Pancreas (tissue), 10 donors: Measurements from ENCODE around the gene SLIT1. TPM values are rescaled to one million over a fixed set of nuclear protein-coding genes. Genes with fewer than 3 reads are reported as not detected.

Experiments used
- ATAC-seq, 4 donors: fragments of 200-7000 bp; cut with Tn5 transposase; one replicate each; pipeline versions ENCODE4 v1.8.0 to v1.9.1; 2020; ENCODE audit warnings: mild to moderate bottlenecking in 4 of 4, moderate library complexity in 4 of 4
- DNase-seq, 6 donors: peaks; one replicate each; pipeline ENCODE4 v3.0.0-alpha.2; 2020
- FAIRE-seq: peaks from 2 replicates; lab custom pipeline; 2012; peaks lifted over from hg19 to GRCh38; lab: Jason Lieb, UNC
- H3K27ac ChIP-seq, 4 donors: fragments of 200-600 bp; sonication (generic); 1 replicate in 3 of 4; 2 replicates in 1 of 4; pipeline versions ENCODE4 v1.5.0 to v1.8.0; 2020
- H3K27me3 ChIP-seq, 4 donors: fragments of 200-600 bp; one replicate each; pipeline ENCODE4 v1.8.0; 2021
- H3K36me3 ChIP-seq, 3 donors: fragments of 200-600 bp; sonication (generic) in 1 of 3; one replicate each; pipeline versions ENCODE4 v1.5.0 to v1.8.0; 2020 to 2021
- H3K4me1 ChIP-seq, 3 donors: fragments of 200-600 bp; one replicate each; pipeline ENCODE4 v1.8.0; 2021
- H3K4me3 ChIP-seq, 4 donors: fragments of 200-600 bp; sonication (generic) in 2 of 4; one replicate each; pipeline versions ENCODE4 v1.5.0 to v1.8.0; 2020 to 2021
- H3K9me3 ChIP-seq, 4 donors: fragments of 200-600 bp; one replicate each; pipeline ENCODE4 v1.8.0; 2021
- WGBS, 2 donors: extraction: QIAGEN DNeasy Blood & Tissue Kit; methylation state at CpG; one replicate each; pipeline ENCODE4 v1.1.7; 2013; 5-methylcytosine and 5-hydroxymethylcytosine counted together
- intact Hi-C, 3 donors: fragments of 100-400 bp; cut with DNase I; formaldehyde crosslinking; loops; one replicate each; pipeline versions ENCODE4 v1.11.1 to v1.14.2; 2022
- polyA plus RNA-seq, 2 donors: library from polyadenylated mRNA; stranded (reverse); fragments of 200-250 nt; gene quantifications; one replicate each; pipeline ENCODE4 v1.2.3, GENCODE V29; 2013
- total RNA-seq, 6 donors: library from RNA; stranded (reverse); fragmentation: NEBNext Ultra II Directional in 4 of 6; extraction: Animal tissue kit (Norgen Biotek cat#: 25700) in 4 of 6; gene quantifications; one replicate each; pipeline versions ENCODE4 v1.2.1 to v1.2.4, GENCODE V29; 2021 to 2023
- TF ChIP-seq, protein P1 (sequence below), 4 donors: fragments of 200-600 bp; sonication (generic) in 3 of 4; IDR thresholded peaks; one replicate each; pipeline versions ENCODE4 v1.5.0 to v1.8.0; 2021; ENCODE audit warnings: antibody characterized with exemption in 4 of 4
- donor health status: healthy with polysubstance abuse.
- donor health status: DM: no; HTN: no; CAD: no; lungs with moderate emphysema.
- donor health status: DM: no; HTN: no; CAD: no.
- donor health status: control.
- donor health status: control.
- donor health status: Bipolar disorder and iron deficiency.
- donor health status: DM: yes; HTN: yes; CAD: no.
- donor health status: DM: no; HTN: no; CAD: no.
- donor health status: DM: no; HTN: no; CAD: no.
- donor health status: DM: yes; HTN: yes; CAD: no.

Gene SLIT1
- total RNA-seq = 1 to 10 TPM in 3 of 6 donors, under 1 TPM in 3; 0.23 to 1.3 (median 0.84) TPM
- 1 to 10 TPM in 1 of 2 donors, under 1 TPM in 1; 0.57 to 2.8 TPM for polyA plus RNA-seq

- H3K9me3 ChIP-seq = no peaks in the 10 kb centered on the region
- DNase-seq = peak in 2 of 6 donors; percentile 63 to 74
- no peaks in the 10 kb centered on the region for H3K4me1 ChIP-seq
- FAIRE-seq = no peak
- H3K27me3 ChIP-seq = no peaks in the 10 kb centered on the region
- TF ChIP-seq, protein P1, sequence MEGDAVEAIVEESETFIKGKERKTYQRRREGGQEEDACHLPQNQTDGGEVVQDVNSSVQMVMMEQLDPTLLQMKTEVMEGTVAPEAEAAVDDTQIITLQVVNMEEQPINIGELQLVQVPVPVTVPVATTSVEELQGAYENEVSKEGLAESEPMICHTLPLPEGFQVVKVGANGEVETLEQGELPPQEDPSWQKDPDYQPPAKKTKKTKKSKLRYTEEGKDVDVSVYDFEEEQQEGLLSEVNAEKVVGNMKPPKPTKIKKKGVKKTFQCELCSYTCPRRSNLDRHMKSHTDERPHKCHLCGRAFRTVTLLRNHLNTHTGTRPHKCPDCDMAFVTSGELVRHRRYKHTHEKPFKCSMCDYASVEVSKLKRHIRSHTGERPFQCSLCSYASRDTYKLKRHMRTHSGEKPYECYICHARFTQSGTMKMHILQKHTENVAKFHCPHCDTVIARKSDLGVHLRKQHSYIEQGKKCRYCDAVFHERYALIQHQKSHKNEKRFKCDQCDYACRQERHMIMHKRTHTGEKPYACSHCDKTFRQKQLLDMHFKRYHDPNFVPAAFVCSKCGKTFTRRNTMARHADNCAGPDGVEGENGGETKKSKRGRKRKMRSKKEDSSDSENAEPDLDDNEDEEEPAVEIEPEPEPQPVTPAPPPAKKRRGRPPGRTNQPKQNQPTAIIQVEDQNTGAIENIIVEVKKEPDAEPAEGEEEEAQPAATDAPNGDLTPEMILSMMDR (IDR thresholded peaks at IDR 0.05) = no peak
- H3K27ac ChIP-seq = no peak within 1 kb of the TSS
- WGBS, 2 donors = 0 to 1% methylated on average over 39 to 74 of the region's 74 CpGs
- no peaks in the 10 kb centered on the region for H3K36me3 ChIP-seq
- intact Hi-C loops = no loop called here
- peak; percentile 17 to 74 (median 60) for ATAC-seq
- H3K4me3 ChIP-seq = peak within 1 kb of the TSS in 3 of 4 donors; percentile 8 to 45 (median 28)
These were observed at the start of gene SLIT1 for GRCh38 chr10:97185326-97186058. Gene SLIT1 (minus strand): TSS chr10:97185959. CDS start chr10:97185674, 285 bp downstream.

- TF ChIP-seq, protein P1 (IDR thresholded peaks at IDR 0.05) = no peak
- Histone ChIP-seq H3K4me1 (no peaks in the 10 kb centered on the region), H3K9me3 (no peaks in the 10 kb centered on the region), H3K36me3 (no peaks in the 10 kb centered on the region), H3K27me3 (no peaks in the 10 kb centered on the region), H3K27ac (no peak overlapping the region), H3K4me3 (no peak overlapping the region)
- 84 to 92% methylated on average over 4 of the region's 4 CpGs for WGBS, 2 donors
- intact Hi-C loops = loop anchor here in 1 of 3 donors (10.0 kb wide), 1 partner anchor 161 kb away; no protein-coding TSS in a partner anchor
- DNase-seq (no peak), ATAC-seq (no peak), FAIRE-seq (no peak)
These were observed 49.6 kb upstream of the SLIT1 start for GRCh38 chr10:97235353-97235752.

DNA sequence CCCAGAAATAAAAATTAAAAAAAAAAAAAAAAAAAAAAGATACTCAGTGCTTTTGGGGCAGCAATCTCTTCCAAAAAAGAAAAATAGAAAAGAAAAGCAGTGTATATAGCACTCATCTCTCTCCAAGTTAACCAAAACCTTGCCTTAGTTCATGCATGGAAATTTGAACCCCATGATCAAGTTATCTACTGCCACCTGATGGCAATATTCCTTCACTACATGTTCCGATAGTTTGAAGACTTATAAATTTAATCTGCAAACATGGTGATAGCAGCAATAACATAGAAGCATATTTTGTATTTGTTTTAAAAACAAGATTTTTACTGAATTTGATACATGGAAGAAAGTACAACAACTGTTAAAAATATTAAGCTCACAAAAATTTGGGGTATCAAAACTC lies 48.6 kb upstream of the SLIT1 start:
- no peaks in the 10 kb centered on the region for H3K9me3 ChIP-seq
- H3K36me3 ChIP-seq = no peaks in the 10 kb centered on the region
- ATAC-seq = peak in 3 of 4 donors; percentile 67 to 77 (median 70)
- peaks cover 0 to 6% (median 6%) of the 10 kb centered on the region in 3 donors for H3K4me1 ChIP-seq
- no peak overlapping the region for H3K4me3 ChIP-seq
- H3K27ac ChIP-seq = no peak overlapping the region
- H3K27me3 ChIP-seq = no peaks in the 10 kb centered on the region
- TF ChIP-seq, protein P1 (IDR thresholded peaks at IDR 0.05) = peak; percentile 27 to 49 (median 31)
- no peak for DNase-seq
- peak; percentile 68 for FAIRE-seq
- WGBS, 2 donors = 16 to 21% methylated on average over 1 of the region's 1 CpG
- intact Hi-C loops = loop anchor here in 1 of 3 donors (10.0 kb wide), 1 partner anchor 160 kb away; no protein-coding TSS in a partner anchor

- peaks cover 19 to 25% (median 25%) of the 10 kb centered on the region in 3 donors for H3K4me1 ChIP-seq
- H3K27me3 ChIP-seq = no peaks in the 10 kb centered on the region
- no peak for DNase-seq
- intact Hi-C loops = loop anchor here in 1 of 3 donors (10.0 kb wide), 1 partner anchor 155 kb away; no protein-coding TSS in a partner anchor
- ATAC-seq = no peak
- TF ChIP-seq, protein P1 (IDR thresholded peaks at IDR 0.05) = no peak
- peaks cover 0 to 7% (median 0%) of the 10 kb centered on the region in 3 donors for H3K36me3 ChIP-seq
- H3K9me3 ChIP-seq = no peaks in the 10 kb centered on the region
- H3K27ac ChIP-seq = no peak overlapping the region
- WGBS, 2 donors = 98 to 100% methylated on average over 1 of the region's 1 CpG
- no peak overlapping the region for H3K4me3 ChIP-seq
- no peak for FAIRE-seq
These were observed 44.4 kb upstream of the SLIT1 start for GRCh38 chr10:97230146-97230545.
